Liver (tissue), 9 donors: ENCODE measurements around the gene TLE5. TPM values are rescaled to one million over a fixed set of nuclear protein-coding genes. Genes with fewer than 3 reads are reported as not detected.
"Not testable (repeated sequence)": the region's sequence is repeated elsewhere in the genome, so short reads cannot be mapped to it uniquely, and the experiment has no call there.

ENCODE experiments used
- DNase-seq: peaks from one replicate; pipeline ENCODE4 v3.0.0-alpha.2; 2017; ENCODE audit warnings: low spot score
- H3K27ac ChIP-seq, 2 donors: one replicate each; pipeline ENCODE4 v1.7.0; 2013; ENCODE audit warnings: inconsistent platforms in 2 of 2, low read length in 2 of 2, control low read depth in 1 of 2, low read depth in 1 of 2, mild to moderate bottlenecking in 1 of 2
- H3K27me3 ChIP-seq, 4 donors: one replicate each; pipeline versions ENCODE4 v1.6.1 to v1.7.0; 2013; ENCODE audit warnings: low read length in 3 of 4, inconsistent platforms in 1 of 4, mild to moderate bottlenecking in 1 of 4, moderate library complexity in 1 of 4; ENCODE audit not compliant: control insufficient read depth in 4 of 4, insufficient read depth in 4 of 4
- H3K36me3 ChIP-seq, 4 donors: one replicate each; pipeline versions ENCODE4 v1.6.1 to v1.7.0; 2013; ENCODE audit warnings: low read length in 3 of 4, mild to moderate bottlenecking in 3 of 4, low read depth in 1 of 4, moderate library complexity in 1 of 4; ENCODE audit not compliant: control insufficient read depth in 4 of 4, insufficient read depth in 3 of 4
- H3K4me1 ChIP-seq, 4 donors: one replicate each; pipeline versions ENCODE4 v1.6.1 to v1.7.0; 2013; ENCODE audit warnings: low read length in 3 of 4, mild to moderate bottlenecking in 3 of 4, moderate library complexity in 1 of 4; ENCODE audit not compliant: control insufficient read depth in 4 of 4, insufficient read depth in 4 of 4
- H3K4me3 ChIP-seq, 3 donors: one replicate each; pipeline versions ENCODE4 v1.6.1 to v1.7.0; 2013; ENCODE audit warnings: low read length in 3 of 3, control low read depth in 1 of 3, low read depth in 1 of 3, mild to moderate bottlenecking in 1 of 3
- H3K9ac ChIP-seq, 2 donors: one replicate each; pipeline ENCODE4 v1.7.0; 2013; ENCODE audit warnings: low read length in 2 of 2, mild to moderate bottlenecking in 2 of 2, moderate library complexity in 2 of 2, control low read depth in 1 of 2, low read depth in 1 of 2
- H3K9me3 ChIP-seq, 4 donors: one replicate each; pipeline versions ENCODE4 v1.6.1 to v1.7.0; 2013; ENCODE audit warnings: low read length in 3 of 4; ENCODE audit not compliant: control insufficient read depth in 4 of 4
- EGR1 ChIP-seq, 2 donors: IDR thresholded peaks; 2 replicates each; pipeline ENCODE4 v1.6.1; 2016 to 2018; ENCODE audit warnings: antibody characterized with exemption in 2 of 2, low read depth in 2 of 2
- FOXA1 ChIP-seq: IDR thresholded peaks from 2 replicates; pipeline ENCODE4 v1.6.1; 2016; ENCODE audit warnings: antibody characterized with exemption
- FOXA2 ChIP-seq: IDR thresholded peaks from 2 replicates; pipeline ENCODE4 v1.6.1; 2016; ENCODE audit warnings: antibody characterized with exemption
- GABPA ChIP-seq, 2 donors: IDR thresholded peaks in 1 of 2; conservative IDR thresholded peaks in 1 of 2; 2 replicates each; pipeline ENCODE4 v1.6.1; 2016; ENCODE audit warnings: antibody characterized with exemption in 2 of 2, mild to moderate bottlenecking in 1 of 2, moderate library complexity in 1 of 2
- HNF4A ChIP-seq, 2 donors: conservative IDR thresholded peaks; 2 replicates each; pipeline ENCODE4 v1.6.1; 2016; ENCODE audit warnings: antibody characterized with exemption in 2 of 2, mild to moderate bottlenecking in 2 of 2
- HNF4G ChIP-seq: IDR thresholded peaks from 2 replicates; pipeline ENCODE4 v1.6.1; 2016; ENCODE audit warnings: antibody characterized with exemption
- JUND ChIP-seq, 2 donors: IDR thresholded peaks; 2 replicates each; pipeline ENCODE4 v1.6.1; 2016; ENCODE audit warnings: antibody characterized with exemption in 2 of 2
- NR2F2 ChIP-seq: IDR thresholded peaks from 2 replicates; pipeline ENCODE4 v1.6.1; 2016; ENCODE audit warnings: antibody characterized with exemption
- RAD21 ChIP-seq, 2 donors: IDR thresholded peaks; 2 replicates each; pipeline ENCODE4 v1.6.1; 2016; ENCODE audit warnings: antibody characterized with exemption in 2 of 2, mild to moderate bottlenecking in 2 of 2
- RXRA ChIP-seq, 2 donors: IDR thresholded peaks; 2 replicates each; pipeline ENCODE4 v1.6.1; 2017 to 2018; ENCODE audit warnings: antibody characterized with exemption in 2 of 2, mild to moderate bottlenecking in 1 of 2
- SP1 ChIP-seq: IDR thresholded peaks from 2 replicates; pipeline ENCODE4 v1.6.1; 2018; ENCODE audit warnings: antibody characterized with exemption, mild to moderate bottlenecking
- TAF1 ChIP-seq: conservative IDR thresholded peaks from 2 replicates; pipeline ENCODE4 v1.6.1; 2016; ENCODE audit warnings: antibody characterized with exemption, mild to moderate bottlenecking
- YY1 ChIP-seq: IDR thresholded peaks from 2 replicates; pipeline ENCODE4 v1.6.1; 2016; ENCODE audit warnings: antibody characterized with exemption, mild to moderate bottlenecking
- WGBS: extraction: QIAGEN DNeasy Blood & Tissue Kit; methylation state at CpG from one replicate; pipeline ENCODE4 v1.1.7; 2013; 5-methylcytosine and 5-hydroxymethylcytosine counted together
- polyA plus RNA-seq, 2 donors: library from polyadenylated mRNA; stranded (reverse) in 1 of 2; unstranded in 1 of 2; fragments of 200-250 nt in 1 of 2; fragments of >200 nt in 1 of 2; fragmentation: Nextera tagmentation in 1 of 2; extraction: Ambion mirVana in 1 of 2; gene quantifications; one replicate each; pipeline versions ENCODE4 v1.2.1 to v1.2.3, GENCODE V29; 2013 to 2015
- total RNA-seq, 2 donors: library from RNA; depleted of rRNA; stranded (reverse); fragments of >200 nt; gene quantifications; one replicate each; pipeline ENCODE4 v1.2.3, GENCODE V29; 2014
- TF ChIP-seq, protein P1 (sequence below): IDR thresholded peaks from 2 replicates; pipeline ENCODE4 v1.6.1; 2016; ENCODE audit warnings: antibody characterized with exemption
- TF ChIP-seq, protein P2 (sequence below): fragments of 150-350 bp; IDR thresholded peaks from 2 replicates; pipeline ENCODE4 v1.5.1; 2017; ENCODE audit warnings: improper control_type of control experiment, low read depth, low read length; ENCODE audit not compliant: missing input control
- TF ChIP-seq, protein P3 (sequence below): IDR thresholded peaks from 2 replicates; pipeline ENCODE4 v1.6.1; 2016; ENCODE audit warnings: antibody characterized with exemption, mild to moderate bottlenecking
- TF ChIP-seq, protein P4 (sequence below): IDR thresholded peaks from 2 replicates; pipeline ENCODE4 v1.6.1; 2016; ENCODE audit warnings: antibody characterized with exemption
- donor health status: healthy.
- donor health status: healthy.
- donor health status: healthy.
- donor health status: healthy.
- donor health status: healthy.

The TLE5 gene
- total and polyA plus RNA-seq, 4 donors: 47.2 to 166 (median 54.9) TPM

DNA sequence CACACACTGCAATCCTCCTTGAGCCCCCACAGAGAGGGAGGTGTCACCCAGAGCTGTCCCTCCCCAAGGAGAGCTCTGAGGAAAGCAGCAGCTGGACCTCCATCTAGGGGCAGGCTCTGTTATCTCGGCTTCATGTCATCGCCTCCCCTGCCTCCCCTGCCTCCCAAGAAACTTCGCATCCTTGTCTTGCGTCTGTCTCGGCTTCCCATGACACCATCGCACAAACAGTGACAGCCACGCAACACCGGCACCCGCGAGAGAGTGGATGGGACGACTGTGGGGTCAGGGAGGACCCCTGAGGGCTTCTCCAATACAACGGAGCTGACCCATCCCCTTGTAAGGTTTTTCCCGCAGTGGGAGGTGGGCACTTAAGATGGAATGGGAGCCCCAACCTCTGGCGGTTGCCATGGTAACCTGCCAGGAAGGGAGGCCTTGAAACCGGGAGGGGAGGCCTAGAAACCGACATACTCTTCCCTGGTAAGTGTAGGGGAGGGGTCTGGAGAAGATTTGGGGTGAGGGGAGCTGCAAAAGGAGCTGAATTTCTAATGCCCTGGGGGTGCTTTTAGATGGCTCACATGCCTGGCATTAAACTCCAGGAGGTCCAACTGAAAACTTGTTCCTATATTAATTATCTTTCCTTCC is 49.6 kb downstream of the TLE5 start:
- no peak overlapping the region for H3K27ac ChIP-seq
- no peaks in the 10 kb centered on the region for H3K4me1 ChIP-seq
- no peak overlapping the region for H3K9ac ChIP-seq
- H3K9me3 ChIP-seq: no peaks in the 10 kb centered on the region
- 91% methylated on average over 16 of the region's 16 CpGs for WGBS
- no peaks in the 10 kb centered on the region for H3K27me3 ChIP-seq
- no peak for DNase-seq
- H3K4me3 ChIP-seq: no peak overlapping the region
- TF ChIP-seq EGR1 (IDR thresholded peaks at IDR 0.05; ENCODE audit: low read depth in 2 of 2): no peak
- TF ChIP-seq, protein P1, sequence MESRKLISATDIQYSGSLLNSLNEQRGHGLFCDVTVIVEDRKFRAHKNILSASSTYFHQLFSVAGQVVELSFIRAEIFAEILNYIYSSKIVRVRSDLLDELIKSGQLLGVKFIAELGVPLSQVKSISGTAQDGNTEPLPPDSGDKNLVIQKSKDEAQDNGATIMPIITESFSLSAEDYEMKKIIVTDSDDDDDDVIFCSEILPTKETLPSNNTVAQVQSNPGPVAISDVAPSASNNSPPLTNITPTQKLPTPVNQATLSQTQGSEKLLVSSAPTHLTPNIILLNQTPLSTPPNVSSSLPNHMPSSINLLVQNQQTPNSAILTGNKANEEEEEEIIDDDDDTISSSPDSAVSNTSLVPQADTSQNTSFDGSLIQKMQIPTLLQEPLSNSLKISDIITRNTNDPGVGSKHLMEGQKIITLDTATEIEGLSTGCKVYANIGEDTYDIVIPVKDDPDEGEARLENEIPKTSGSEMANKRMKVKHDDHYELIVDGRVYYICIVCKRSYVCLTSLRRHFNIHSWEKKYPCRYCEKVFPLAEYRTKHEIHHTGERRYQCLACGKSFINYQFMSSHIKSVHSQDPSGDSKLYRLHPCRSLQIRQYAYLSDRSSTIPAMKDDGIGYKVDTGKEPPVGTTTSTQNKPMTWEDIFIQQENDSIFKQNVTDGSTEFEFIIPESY: no peak
- no peak for TF ChIP-seq NR2F2
- no peak for TF ChIP-seq YY1
- TF ChIP-seq JUND (IDR thresholded peaks at IDR 0.05): no peak
- no peak for TF ChIP-seq GABPA (IDR thresholded peaks at IDR 0.05 in 1 of 2, conservative IDR thresholded peaks at IDR 0.05 in 1 of 2)
- TF ChIP-seq, protein P2, sequence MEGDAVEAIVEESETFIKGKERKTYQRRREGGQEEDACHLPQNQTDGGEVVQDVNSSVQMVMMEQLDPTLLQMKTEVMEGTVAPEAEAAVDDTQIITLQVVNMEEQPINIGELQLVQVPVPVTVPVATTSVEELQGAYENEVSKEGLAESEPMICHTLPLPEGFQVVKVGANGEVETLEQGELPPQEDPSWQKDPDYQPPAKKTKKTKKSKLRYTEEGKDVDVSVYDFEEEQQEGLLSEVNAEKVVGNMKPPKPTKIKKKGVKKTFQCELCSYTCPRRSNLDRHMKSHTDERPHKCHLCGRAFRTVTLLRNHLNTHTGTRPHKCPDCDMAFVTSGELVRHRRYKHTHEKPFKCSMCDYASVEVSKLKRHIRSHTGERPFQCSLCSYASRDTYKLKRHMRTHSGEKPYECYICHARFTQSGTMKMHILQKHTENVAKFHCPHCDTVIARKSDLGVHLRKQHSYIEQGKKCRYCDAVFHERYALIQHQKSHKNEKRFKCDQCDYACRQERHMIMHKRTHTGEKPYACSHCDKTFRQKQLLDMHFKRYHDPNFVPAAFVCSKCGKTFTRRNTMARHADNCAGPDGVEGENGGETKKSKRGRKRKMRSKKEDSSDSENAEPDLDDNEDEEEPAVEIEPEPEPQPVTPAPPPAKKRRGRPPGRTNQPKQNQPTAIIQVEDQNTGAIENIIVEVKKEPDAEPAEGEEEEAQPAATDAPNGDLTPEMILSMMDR: no peak
- TF ChIP-seq HNF4A (conservative IDR thresholded peaks at IDR 0.05): no peak
- TF ChIP-seq SP1: no peak
- TF ChIP-seq FOXA2: no peak
- TF ChIP-seq RXRA (IDR thresholded peaks at IDR 0.05): no peak
- no peak for TF ChIP-seq RAD21 (IDR thresholded peaks at IDR 0.05)
- no peak for TF ChIP-seq FOXA1
- peaks cover 0 to 18% (median 2%) of the 10 kb centered on the region in 4 donors for H3K36me3 ChIP-seq

DNA sequence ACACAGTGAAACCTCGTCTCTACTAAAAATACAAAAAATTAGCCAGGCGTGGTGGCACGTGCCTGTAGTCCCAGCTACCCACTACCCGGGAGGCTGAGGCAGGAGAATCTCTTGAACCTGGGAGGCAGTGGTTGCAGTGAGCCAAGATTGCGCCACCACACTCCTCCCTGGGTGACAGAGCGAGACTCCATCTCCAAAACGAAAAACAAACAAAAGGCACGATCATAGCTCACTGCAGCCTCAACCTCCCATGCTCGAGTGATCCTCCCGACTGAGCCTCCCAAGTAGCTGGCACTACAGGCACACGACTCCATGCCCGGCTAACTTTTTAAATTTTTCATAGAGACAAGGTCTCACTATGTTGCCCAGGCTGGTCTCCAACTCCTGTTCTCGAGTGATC is 50.2 kb downstream of the TLE5 start:
- not testable (repeated sequence) for H3K4me1 ChIP-seq, H3K9me3 ChIP-seq, H3K4me3 ChIP-seq, DNase-seq, H3K9ac ChIP-seq, H3K27ac ChIP-seq, H3K27me3 ChIP-seq
- peaks cover 0 to 18% (median 2%) of the 10 kb centered on the region in 4 donors for H3K36me3 ChIP-seq
- 90% methylated on average over 13 of the region's 13 CpGs for WGBS

DNA sequence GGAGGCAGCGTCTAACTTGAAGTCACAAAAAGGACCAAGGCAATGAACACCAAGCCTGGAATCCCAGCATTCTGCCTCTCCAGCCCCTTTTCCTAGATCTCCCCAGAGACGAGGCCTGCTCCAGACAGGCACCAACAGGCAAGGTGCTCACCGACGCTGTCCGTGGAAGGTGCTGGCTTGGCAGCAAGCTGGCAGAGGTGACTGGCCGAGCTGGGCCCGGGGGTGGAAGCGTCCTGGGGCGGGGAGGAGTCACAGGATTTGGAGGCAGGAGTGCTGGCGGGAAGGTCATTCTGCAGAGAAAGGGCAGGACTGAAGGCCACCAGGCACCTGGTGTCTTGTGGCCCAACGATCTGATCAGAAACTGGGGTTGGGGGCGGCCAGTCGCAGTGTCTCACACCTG is 51.4 kb downstream of the TLE5 start:
- Histone ChIP-seq H3K9me3 (no peaks in the 10 kb centered on the region), H3K36me3 (peaks cover 0 to 18% (median 2%) of the 10 kb centered on the region in 4 donors), H3K27me3 (no peaks in the 10 kb centered on the region), H3K4me3 (no peak overlapping the region), H3K4me1 (no peaks in the 10 kb centered on the region), H3K27ac (no peak overlapping the region), H3K9ac (no peak overlapping the region)
- 91% methylated on average over 13 of the region's 13 CpGs for WGBS
- no peak for DNase-seq
- TF ChIP-seq FOXA2 (no peak), RXRA (IDR thresholded peaks at IDR 0.05) (no peak), TAF1 (no peak), YY1 (no peak), FOXA1 (no peak), SP1 (no peak), GABPA (IDR thresholded peaks at IDR 0.05 in 1 of 2, conservative IDR thresholded peaks at IDR 0.05 in 1 of 2) (no peak), JUND (IDR thresholded peaks at IDR 0.05) (no peak), HNF4G (no peak), NR2F2 (no peak), HNF4A (conservative IDR thresholded peaks at IDR 0.05) (no peak), EGR1 (IDR thresholded peaks at IDR 0.05; ENCODE audit: low read depth in 2 of 2) (no peak)
- TF ChIP-seq, protein P3, sequence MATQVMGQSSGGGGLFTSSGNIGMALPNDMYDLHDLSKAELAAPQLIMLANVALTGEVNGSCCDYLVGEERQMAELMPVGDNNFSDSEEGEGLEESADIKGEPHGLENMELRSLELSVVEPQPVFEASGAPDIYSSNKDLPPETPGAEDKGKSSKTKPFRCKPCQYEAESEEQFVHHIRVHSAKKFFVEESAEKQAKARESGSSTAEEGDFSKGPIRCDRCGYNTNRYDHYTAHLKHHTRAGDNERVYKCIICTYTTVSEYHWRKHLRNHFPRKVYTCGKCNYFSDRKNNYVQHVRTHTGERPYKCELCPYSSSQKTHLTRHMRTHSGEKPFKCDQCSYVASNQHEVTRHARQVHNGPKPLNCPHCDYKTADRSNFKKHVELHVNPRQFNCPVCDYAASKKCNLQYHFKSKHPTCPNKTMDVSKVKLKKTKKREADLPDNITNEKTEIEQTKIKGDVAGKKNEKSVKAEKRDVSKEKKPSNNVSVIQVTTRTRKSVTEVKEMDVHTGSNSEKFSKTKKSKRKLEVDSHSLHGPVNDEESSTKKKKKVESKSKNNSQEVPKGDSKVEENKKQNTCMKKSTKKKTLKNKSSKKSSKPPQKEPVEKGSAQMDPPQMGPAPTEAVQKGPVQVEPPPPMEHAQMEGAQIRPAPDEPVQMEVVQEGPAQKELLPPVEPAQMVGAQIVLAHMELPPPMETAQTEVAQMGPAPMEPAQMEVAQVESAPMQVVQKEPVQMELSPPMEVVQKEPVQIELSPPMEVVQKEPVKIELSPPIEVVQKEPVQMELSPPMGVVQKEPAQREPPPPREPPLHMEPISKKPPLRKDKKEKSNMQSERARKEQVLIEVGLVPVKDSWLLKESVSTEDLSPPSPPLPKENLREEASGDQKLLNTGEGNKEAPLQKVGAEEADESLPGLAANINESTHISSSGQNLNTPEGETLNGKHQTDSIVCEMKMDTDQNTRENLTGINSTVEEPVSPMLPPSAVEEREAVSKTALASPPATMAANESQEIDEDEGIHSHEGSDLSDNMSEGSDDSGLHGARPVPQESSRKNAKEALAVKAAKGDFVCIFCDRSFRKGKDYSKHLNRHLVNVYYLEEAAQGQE: no peak
- TF ChIP-seq, protein P2: no peak
- TF ChIP-seq, protein P4, sequence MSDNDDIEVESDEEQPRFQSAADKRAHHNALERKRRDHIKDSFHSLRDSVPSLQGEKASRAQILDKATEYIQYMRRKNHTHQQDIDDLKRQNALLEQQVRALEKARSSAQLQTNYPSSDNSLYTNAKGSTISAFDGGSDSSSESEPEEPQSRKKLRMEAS: no peak
